Naive B cell (primary cell): ENCODE measurements around the gene C16orf92. TPM values are rescaled to one million over a fixed set of nuclear protein-coding genes. Genes with fewer than 3 reads are reported as not detected.

ENCODE experiments used
- ATAC-seq, 2 donors: fragments of 150-1000 bp; cut with Tn5 transposase; 2 replicates each; pipeline ENCODE4 v1.10.0; 2021; ENCODE audit warnings: low read depth in 2 of 2, mild to moderate bottlenecking in 2 of 2, moderate library complexity in 2 of 2
- DNase-seq: peaks from one replicate; pipeline ENCODE4 v3.0.0; 2022
- H3K27ac Mint-ChIP-seq, 6 donors: one replicate each; pipeline ENCODE4 v1.8.0; 2020 to 2022; ENCODE audit warnings: mild to moderate bottlenecking in 6 of 6, mixed read lengths in 6 of 6, moderate library complexity in 5 of 6, inconsistent platforms in 2 of 6
- H3K27me3 Mint-ChIP-seq, 3 donors: one replicate each; pipeline ENCODE4 v1.8.0; 2021 to 2022; ENCODE audit warnings: mixed read lengths in 3 of 3, mild to moderate bottlenecking in 1 of 3
- H3K36me3 Mint-ChIP-seq, 2 donors: one replicate each; pipeline ENCODE4 v1.8.0; 2020 to 2022; ENCODE audit warnings: mixed read lengths in 2 of 2, inconsistent platforms in 1 of 2, mild to moderate bottlenecking in 1 of 2
- H3K4me1 Mint-ChIP-seq, 3 donors: one replicate each; pipeline ENCODE4 v1.8.0; 2020 to 2022; ENCODE audit warnings: mixed read lengths in 3 of 3, inconsistent platforms in 1 of 3, mild to moderate bottlenecking in 1 of 3, moderate library complexity in 1 of 3
- H3K4me3 Mint-ChIP-seq, 8 donors: one replicate each; pipeline ENCODE4 v1.8.0; 2020 to 2022; ENCODE audit warnings: mild to moderate bottlenecking in 8 of 8, mixed read lengths in 8 of 8, moderate library complexity in 8 of 8, inconsistent platforms in 2 of 8
- H3K9me3 Mint-ChIP-seq, 7 donors: one replicate each; pipeline ENCODE4 v1.8.0; 2020 to 2022; ENCODE audit warnings: mixed read lengths in 7 of 7, mild to moderate bottlenecking in 5 of 7, inconsistent platforms in 2 of 7, moderate library complexity in 1 of 7
- polyA plus RNA-seq, 6 donors: library from polyadenylated mRNA; unstranded; fragments of 300-500 nt; fragmentation: Illumina TruSeq; gene quantifications; one replicate each; pipeline ENCODE4 v1.2.3, GENCODE V29; 2021; ENCODE audit warnings: low read depth in 6 of 6

The C16orf92 gene
- polyA plus RNA-seq, 6 donors from 2014 or later: not detected

- DNase-seq: no peak
- no peak overlapping the region for H3K4me3 Mint-ChIP-seq
- no peaks in the 10 kb centered on the region for H3K9me3 Mint-ChIP-seq
- H3K36me3 Mint-ChIP-seq: peaks cover 4 to 36% of the 10 kb centered on the region in 2 donors
- no peak for ATAC-seq
- H3K4me1 Mint-ChIP-seq: peaks cover 0 to 17% (median 10%) of the 10 kb centered on the region in 3 donors
- H3K27me3 Mint-ChIP-seq: no peaks in the 10 kb centered on the region
- no peak overlapping the region for H3K27ac Mint-ChIP-seq
Measured at GRCh38 chr16:29984137-29984763, 38.7 kb upstream of the C16orf92 start.

- H3K27ac Mint-ChIP-seq: no peak overlapping the region
- no peaks in the 10 kb centered on the region for H3K27me3 Mint-ChIP-seq
- ATAC-seq (no peak), DNase-seq (no peak)
- H3K4me3 Mint-ChIP-seq: no peak overlapping the region
- peaks cover 0 to 12% (median 11%) of the 10 kb centered on the region in 3 donors for H3K4me1 Mint-ChIP-seq
- H3K9me3 Mint-ChIP-seq: no peaks in the 10 kb centered on the region
- H3K36me3 Mint-ChIP-seq: peaks cover 4 to 31% of the 10 kb centered on the region in 2 donors
Measured at GRCh38 chr16:29984764-29985147, 38.2 kb upstream of the C16orf92 start.

- Mint-ChIP-seq H3K9me3 (no peaks in the 10 kb centered on the region), H3K27ac (no peak overlapping the region), H3K36me3 (peaks cover 4 to 30% of the 10 kb centered on the region in 2 donors)
Measured at GRCh38 chr16:29985271-29985811, 37.7 kb upstream of the C16orf92 start.

GRCh38 chr16:29986231-29986630 lies 36.8 kb upstream of the C16orf92 start:
- Mint-ChIP-seq H3K9me3 (no peaks in the 10 kb centered on the region), H3K4me1 (peaks cover 0 to 12% (median 11%) of the 10 kb centered on the region in 3 donors), H3K27ac (peak overlapping the region in 3 of 6 donors; percentile 1 to 38 (median 26)), H3K36me3 (peaks cover 4 to 30% of the 10 kb centered on the region in 2 donors), H3K27me3 (no peaks in the 10 kb centered on the region), H3K4me3 (no peak overlapping the region)
- ATAC-seq (no peak), DNase-seq (no peak)

More at GRCh38 chr16:29985271-29985811, 37.7 kb upstream of the C16orf92 start:
- peaks cover 0 to 12% (median 11%) of the 10 kb centered on the region in 3 donors for H3K4me1 Mint-ChIP-seq
- no peak for DNase-seq
- H3K4me3 Mint-ChIP-seq: no peak overlapping the region
- no peak for ATAC-seq
- H3K27me3 Mint-ChIP-seq: no peaks in the 10 kb centered on the region

- no peaks in the 10 kb centered on the region for H3K9me3 Mint-ChIP-seq
- H3K4me1 Mint-ChIP-seq: peaks cover 0 to 12% (median 11%) of the 10 kb centered on the region in 3 donors
- DNase-seq: no peak
- peak overlapping the region in 1 of 6 donors; percentile 1 for H3K27ac Mint-ChIP-seq
- no peak overlapping the region for H3K4me3 Mint-ChIP-seq
- ATAC-seq: no peak
- H3K27me3 Mint-ChIP-seq: no peaks in the 10 kb centered on the region
- H3K36me3 Mint-ChIP-seq: peaks cover 4 to 30% of the 10 kb centered on the region in 2 donors
Measured at GRCh38 chr16:29986931-29987330, 36.1 kb upstream of the C16orf92 start.

GRCh38 chr16:29987371-29988085 lies 35.5 kb upstream of the C16orf92 start:
- no peaks in the 10 kb centered on the region for H3K27me3 Mint-ChIP-seq
- H3K27ac Mint-ChIP-seq: peak overlapping the region in 1 of 6 donors; percentile 93
- no peaks in the 10 kb centered on the region for H3K9me3 Mint-ChIP-seq
- DNase-seq (no peak), ATAC-seq (no peak)
- H3K36me3 Mint-ChIP-seq: peaks cover 0 to 25% of the 10 kb centered on the region in 2 donors
- H3K4me3 Mint-ChIP-seq: no peak overlapping the region
- H3K4me1 Mint-ChIP-seq: peaks cover 0 to 12% (median 11%) of the 10 kb centered on the region in 3 donors

GRCh38 chr16:29988346-29989075 lies 34.5 kb upstream of the C16orf92 start:
- Mint-ChIP-seq H3K27me3 (no peaks in the 10 kb centered on the region), H3K36me3 (peaks cover 0 to 23% of the 10 kb centered on the region in 2 donors), H3K9me3 (no peaks in the 10 kb centered on the region), H3K4me3 (no peak overlapping the region), H3K4me1 (peaks cover 0 to 11% (median 10%) of the 10 kb centered on the region in 3 donors), H3K27ac (peak overlapping the region in 1 of 6 donors; percentile 69)
- no peak for ATAC-seq
- no peak for DNase-seq

- peak overlapping the region in 1 of 6 donors; percentile 22 for H3K27ac Mint-ChIP-seq
- DNase-seq (no peak), ATAC-seq (no peak)
- no peaks in the 10 kb centered on the region for H3K9me3 Mint-ChIP-seq
- peak overlapping the region in 1 of 8 donors; percentile 25 for H3K4me3 Mint-ChIP-seq
- H3K36me3 Mint-ChIP-seq: peaks cover 0 to 23% of the 10 kb centered on the region in 2 donors
- H3K4me1 Mint-ChIP-seq: peaks cover 6 to 17% (median 15%) of the 10 kb centered on the region in 3 donors
- no peaks in the 10 kb centered on the region for H3K27me3 Mint-ChIP-seq
Measured at GRCh38 chr16:29989111-29989858, 33.7 kb upstream of the C16orf92 start.

GRCh38 chr16:29990034-29990433 lies 33.0 kb upstream of the C16orf92 start:
- H3K27me3 Mint-ChIP-seq: no peaks in the 10 kb centered on the region
- no peak overlapping the region for H3K27ac Mint-ChIP-seq
- peaks cover 0 to 23% of the 10 kb centered on the region in 2 donors for H3K36me3 Mint-ChIP-seq

GRCh38 chr16:29990883-29991570 lies 32.0 kb upstream of the C16orf92 start:
- DNase-seq: no peak
- no peak overlapping the region for H3K27ac Mint-ChIP-seq
- peaks cover 0 to 17% of the 10 kb centered on the region in 2 donors for H3K36me3 Mint-ChIP-seq
- no peak for ATAC-seq
- no peak overlapping the region for H3K4me3 Mint-ChIP-seq
- peaks cover 19 to 29% (median 26%) of the 10 kb centered on the region in 3 donors for H3K4me1 Mint-ChIP-seq
- no peaks in the 10 kb centered on the region for H3K27me3 Mint-ChIP-seq
- H3K9me3 Mint-ChIP-seq: no peaks in the 10 kb centered on the region

More at GRCh38 chr16:29990034-29990433, 33.0 kb upstream of the C16orf92 start:
- DNase-seq (no peak), ATAC-seq (no peak)
- H3K4me3 Mint-ChIP-seq: peak overlapping the region in 1 of 8 donors; percentile 25
- H3K9me3 Mint-ChIP-seq: no peaks in the 10 kb centered on the region
- H3K4me1 Mint-ChIP-seq: peaks cover 13 to 24% (median 22%) of the 10 kb centered on the region in 3 donors

- DNase-seq (no peak), ATAC-seq (no peak)
- Mint-ChIP-seq H3K4me1 (peaks cover 24 to 34% (median 31%) of the 10 kb centered on the region in 3 donors), H3K4me3 (no peak overlapping the region), H3K27ac (peak overlapping the region in 1 of 6 donors; percentile 71), H3K36me3 (peaks cover 0 to 11% of the 10 kb centered on the region in 2 donors), H3K9me3 (no peaks in the 10 kb centered on the region), H3K27me3 (no peaks in the 10 kb centered on the region)
Measured at GRCh38 chr16:29991571-29991904, 31.5 kb upstream of the C16orf92 start.

GRCh38 chr16:29992344-29992967 lies 30.5 kb upstream of the C16orf92 start:
- Mint-ChIP-seq H3K36me3 (peaks cover 0 to 9% of the 10 kb centered on the region in 2 donors), H3K9me3 (no peaks in the 10 kb centered on the region), H3K27me3 (no peaks in the 10 kb centered on the region), H3K4me3 (peak overlapping the region in 3 of 8 donors; percentile 15 to 71 (median 28)), H3K4me1 (peaks cover 32 to 39% (median 37%) of the 10 kb centered on the region in 3 donors), H3K27ac (peak overlapping the region in 3 of 6 donors; percentile 41 to 91 (median 52))
- DNase-seq (no peak), ATAC-seq (no peak)
